Endothelial cell of umbilical vein (primary cell): ENCODE results near the gene TPCN1. TPM values are rescaled to one million over a fixed set of nuclear protein-coding genes. Genes with fewer than 3 reads are reported as not detected.

Source experiments
- BruUV-seq: library from RNA; stranded (reverse); fragments of 400-500 nt; replicated peaks from 2 replicates; lab custom pipeline; 2021; lab: Mats Ljungman, UMichigan
- CTCF ChIA-PET: fragments of 300-600, 350-600 bp; sonication (Branson Sonifier 250); formaldehyde crosslinking; loops from one replicate; lab custom pipeline; 2021; ENCODE audit warnings: antibody characterized with exemption, inconsistent platforms; lab: Charles Lee
- POLR2A ChIA-PET: fragments of 300-600, 350-600 bp; sonication (Branson Sonifier 250); formaldehyde crosslinking; loops from one replicate; lab custom pipeline; 2021; ENCODE audit warnings: antibody characterized with exemption, inconsistent platforms; lab: Charles Lee
- DNase-seq: peaks from one replicate; pipeline ENCODE4 v3.0.0-alpha.2; 2011; ENCODE audit warnings: low read depth, low spot score
- FAIRE-seq: peaks from 2 replicates; lab custom pipeline; 2011; peaks lifted over from hg19 to GRCh38; lab: Jason Lieb, UNC
- H2AFZ ChIP-seq: 2 replicates; pipeline ENCODE4 v1.6.0; 2012; ENCODE audit warnings: low read depth, low read length, control low read depth, inconsistent platforms
- H3K27ac ChIP-seq: 2 replicates; pipeline ENCODE4 v1.5.1; 2011; ENCODE audit warnings: low read depth, mild to moderate bottlenecking, control low read depth, low read length, moderate library complexity; ENCODE audit not compliant: insufficient read depth
- H3K27me3 ChIP-seq, 2 experiments: 2 replicates each; pipeline versions ENCODE4 v1.6.0 to v1.6.1; 2011; ENCODE audit warnings: low read length in 2 of 2, mixed read lengths in 1 of 2; ENCODE audit not compliant: control insufficient read depth in 2 of 2, insufficient read depth in 2 of 2
- H3K36me3 ChIP-seq, 2 experiments: 2 replicates in 1 of 2; 3 replicates in 1 of 2; pipeline ENCODE4 v1.5.1; 2011; ENCODE audit warnings: low read length in 2 of 2, mild to moderate bottlenecking in 1 of 2, moderate library complexity in 1 of 2; ENCODE audit not compliant: control insufficient read depth in 2 of 2, insufficient read depth in 2 of 2; ENCODE audit errors: extremely low read depth in 1 of 2
- H3K4me1 ChIP-seq: 3 replicates; pipeline ENCODE4 v1.5.1; 2011; ENCODE audit warnings: mild to moderate bottlenecking, low read length; ENCODE audit not compliant: control insufficient read depth, insufficient read depth; ENCODE audit errors: extremely low read depth
- H3K4me2 ChIP-seq: 2 replicates; pipeline ENCODE4 v1.6.1; 2011; ENCODE audit warnings: low read length, control low read depth, mixed read lengths; ENCODE audit not compliant: insufficient read depth
- H3K4me3 ChIP-seq, 3 experiments: fragments of 200-600 bp in 1 of 3; sonication (generic), shearing (Covaris generic) in 1 of 3; replicated peaks in 1 of 3; 2 replicates each; pipeline ENCODE4 v1.5.1; 2011 to 2016; ENCODE audit warnings: control low read depth in 3 of 3, low read length in 3 of 3, mild to moderate bottlenecking in 2 of 3, inconsistent platforms in 1 of 3, low read depth in 1 of 3, moderate library complexity in 1 of 3; ENCODE audit not compliant: insufficient read depth in 1 of 3
- H3K79me2 ChIP-seq: 2 replicates; pipeline ENCODE4 v1.6.0; 2012; ENCODE audit warnings: low read length, inconsistent platforms; ENCODE audit not compliant: control insufficient read depth, insufficient read depth
- H3K9ac ChIP-seq: replicated peaks from 2 replicates; pipeline ENCODE3; 2011; ENCODE audit warnings: low read length, control low read depth; ENCODE audit not compliant: insufficient read depth; ENCODE audit errors: extremely low read depth
- H3K9me1 ChIP-seq: replicated peaks from 3 replicates; pipeline ENCODE4 v1.6.0; 2011; ENCODE audit warnings: mild to moderate bottlenecking, low read length; ENCODE audit not compliant: control insufficient read depth, insufficient read depth; ENCODE audit errors: extremely low read depth
- H3K9me3 ChIP-seq: replicated peaks from 2 replicates; pipeline ENCODE4 v1.5.1; 2012; ENCODE audit warnings: low read length, inconsistent platforms; ENCODE audit not compliant: control insufficient read depth, insufficient read depth
- H4K20me1 ChIP-seq: replicated peaks from 2 replicates; pipeline ENCODE3; 2011; ENCODE audit warnings: mild to moderate bottlenecking, low read length; ENCODE audit not compliant: control insufficient read depth, insufficient read depth; ENCODE audit errors: extremely low read depth
- CTCF ChIP-seq, 2 donors: IDR thresholded peaks; 1 replicate in 1 of 2; 2 replicates in 1 of 2; pipeline ENCODE4 v1.5.1; 2011; ENCODE audit warnings: low read length in 2 of 2, mild to moderate bottlenecking in 2 of 2, moderate library complexity in 2 of 2, control low read depth in 1 of 2, inconsistent platforms in 1 of 2, low read depth in 1 of 2; ENCODE audit not compliant: insufficient read depth in 1 of 2; ENCODE audit errors: extremely low read depth in 1 of 2
- EZH2 ChIP-seq: IDR thresholded peaks from 2 replicates; pipeline ENCODE4 v1.6.1; 2012; ENCODE audit warnings: borderline replicate concordance, low read depth, mild to moderate bottlenecking, moderate library complexity, low read length, inconsistent platforms; ENCODE audit not compliant: severe bottlenecking
- FOS ChIP-seq: IDR thresholded peaks from 2 replicates; pipeline ENCODE4 v1.6.1; 2011; ENCODE audit warnings: mild to moderate bottlenecking, low read length, moderate library complexity, borderline replicate concordance; ENCODE audit not compliant: insufficient read depth
- GATA2 ChIP-seq: IDR thresholded peaks from 2 replicates; pipeline ENCODE4 v1.7.0; 2011; ENCODE audit warnings: low read depth, mild to moderate bottlenecking, moderate library complexity, mixed read lengths, low read length; ENCODE audit not compliant: insufficient read length, insufficient read depth
- JUN ChIP-seq: IDR thresholded peaks from 2 replicates; pipeline ENCODE4 v1.6.1; 2011; ENCODE audit warnings: borderline replicate concordance, low read depth; ENCODE audit not compliant: insufficient read length, insufficient read depth
- MAX ChIP-seq: IDR thresholded peaks from 2 replicates; pipeline ENCODE4 v1.6.1; 2011; ENCODE audit not compliant: insufficient read depth, insufficient read length
- MYC ChIP-seq: IDR thresholded peaks from one replicate; pipeline ENCODE4 v1.6.1; 2011; ENCODE audit warnings: mild to moderate bottlenecking, low read depth, low read length
- POLR2A ChIP-seq: IDR thresholded peaks from 2 replicates; pipeline ENCODE4 v1.6.1; 2012; ENCODE audit warnings: low read depth, mild to moderate bottlenecking, control low read depth, low read length
- dilution Hi-C: fragments of 300-500 bp; cut with MboI; formaldehyde crosslinking; loops from one replicate; pipeline ENCODE4 v1.15.0; 2019; ENCODE audit warnings: low sequenced_read_pairs; ENCODE audit not compliant: extremely low pct_ligation_motif_present
- intact Hi-C: fragments of 100-400 bp; cut with micrococcal nuclease; formaldehyde crosslinking; loops from one replicate; pipeline ENCODE4 v1.10.0; 2022
- polyA plus RNA-seq, 4 experiments: library from polyadenylated mRNA; depleted of rRNA in 3 of 4; stranded (reverse) in 3 of 4; unstranded in 1 of 4; fragments of >200 nt; gene quantifications; 2 replicates each; pipeline versions ENCODE4 v1.2.1 to v1.2.3, GENCODE V29; 2011 to 2012; ENCODE audit warnings: missing spikeins in 1 of 4
- total RNA-seq: library from RNA; stranded (reverse); gene quantifications from 2 replicates; pipeline ENCODE4 v1.2.3, GENCODE V29; 2021

The TPCN1 gene
- total and polyA plus RNA-seq, 2 donors (not counting 3 experiments of a cell fraction or from before 2014, with no cell fraction given), result 19.5 to 28.3 TPM

- no peaks in the 10 kb centered on the region for H3K27me3 ChIP-seq
- H3K4me3 ChIP-seq, result no peak overlapping the region
- H3K4me2 ChIP-seq, result no peak overlapping the region
- DNase-seq, result no peak
- no peaks in the 10 kb centered on the region for H3K9me1 ChIP-seq
- no peak overlapping the region for H3K27ac ChIP-seq
- FAIRE-seq, result no peak
- intact Hi-C loops, result loop anchor here (2.0 kb wide), 1 partner anchor 51 kb away; no protein-coding TSS in a partner anchor
- H3K9ac ChIP-seq, result no peak overlapping the region
- peaks cover 6% of the 10 kb centered on the region for H3K4me1 ChIP-seq
- no peaks in the 10 kb centered on the region for H4K20me1 ChIP-seq
- ChIA-PET POLR2A (no interaction called here), CTCF (no interaction called here)
- TF ChIP-seq MAX, result no peak
- no peak for TF ChIP-seq GATA2
- TF ChIP-seq MYC, result no peak
- no peak for TF ChIP-seq EZH2
- no peak for TF ChIP-seq FOS
- TF ChIP-seq POLR2A, result no peak
- TF ChIP-seq JUN, result no peak
- TF ChIP-seq CTCF (IDR thresholded peaks at IDR 0.05; ENCODE audit: extremely low read depth in 1 of 2, insufficient read depth in 1 of 2, low read depth in 1 of 2, low read length in 2 of 2), result no peak
- H3K9me3 ChIP-seq, result no peaks in the 10 kb centered on the region
- dilution Hi-C loops, result no loop called here
- no peaks in the 10 kb centered on the region for H3K79me2 ChIP-seq
- no peak overlapping the region for H2AFZ ChIP-seq
- peaks cover 0 to 2% of the 10 kb centered on the region in 2 experiments for H3K36me3 ChIP-seq
- no TSS peak for BruUV-seq
These were observed 76.6 kb downstream of the TPCN1 start for GRCh38 chr12:113297621-113298471.
